Fibroblast of skin of right biceps (primary cell): ENCODE measurements around the gene SLC13A1.
"Not testable (repeated sequence)": the region's sequence is repeated elsewhere in the genome, so short reads cannot be mapped to it uniquely, and the experiment has no call there.

Experiments
- DNase-seq: peaks from one replicate; pipeline ENCODE4 v3.0.0-alpha.2; 2013

SLC13A1 gene, protein sequence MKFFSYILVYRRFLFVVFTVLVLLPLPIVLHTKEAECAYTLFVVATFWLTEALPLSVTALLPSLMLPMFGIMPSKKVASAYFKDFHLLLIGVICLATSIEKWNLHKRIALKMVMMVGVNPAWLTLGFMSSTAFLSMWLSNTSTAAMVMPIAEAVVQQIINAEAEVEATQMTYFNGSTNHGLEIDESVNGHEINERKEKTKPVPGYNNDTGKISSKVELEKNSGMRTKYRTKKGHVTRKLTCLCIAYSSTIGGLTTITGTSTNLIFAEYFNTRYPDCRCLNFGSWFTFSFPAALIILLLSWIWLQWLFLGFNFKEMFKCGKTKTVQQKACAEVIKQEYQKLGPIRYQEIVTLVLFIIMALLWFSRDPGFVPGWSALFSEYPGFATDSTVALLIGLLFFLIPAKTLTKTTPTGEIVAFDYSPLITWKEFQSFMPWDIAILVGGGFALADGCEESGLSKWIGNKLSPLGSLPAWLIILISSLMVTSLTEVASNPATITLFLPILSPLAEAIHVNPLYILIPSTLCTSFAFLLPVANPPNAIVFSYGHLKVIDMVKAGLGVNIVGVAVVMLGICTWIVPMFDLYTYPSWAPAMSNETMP

DNA sequence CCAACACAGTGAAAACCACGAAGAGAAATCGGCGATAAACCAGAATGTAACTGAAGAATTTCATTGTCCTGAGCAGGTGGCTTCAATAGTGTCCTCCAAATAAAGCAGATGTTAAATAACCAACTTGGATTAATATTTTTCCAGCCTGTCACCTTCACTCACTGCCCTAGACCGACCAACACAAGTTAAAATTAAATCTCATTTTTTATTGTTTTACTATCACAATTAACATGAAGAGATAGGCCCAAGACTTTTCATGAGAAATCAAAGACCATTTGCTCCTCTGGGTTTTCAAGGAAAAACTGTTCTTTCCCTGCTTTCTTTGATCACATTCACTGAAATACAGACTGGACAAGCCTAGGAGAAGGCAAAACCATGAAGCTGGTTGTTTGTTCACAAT is at the start of gene SLC13A1:
Gene SLC13A1, minus strand, starts transcription at position 87 of the 400 bp plus-strand sequence. Its CDS starts 23 bp downstream, at position 64.
- no peak for DNase-seq

DNA sequence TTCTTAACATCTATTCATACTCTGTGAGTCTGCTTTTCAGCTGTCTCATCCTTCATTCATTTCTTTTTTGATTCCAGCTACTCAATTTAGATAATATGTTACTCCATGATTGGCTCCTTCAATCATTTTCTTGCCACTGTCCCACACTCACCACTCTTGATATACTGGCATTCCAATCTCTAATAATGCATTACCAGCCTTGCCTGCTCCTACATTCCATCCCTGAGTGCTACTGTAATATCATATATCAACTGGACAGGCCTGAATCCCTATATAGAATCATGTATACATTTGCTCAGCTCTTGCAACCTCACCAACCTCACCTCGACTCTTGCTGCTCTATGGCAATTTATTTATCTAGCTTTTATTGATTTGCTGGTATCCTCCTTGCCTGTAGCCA is 45.0 kb upstream of the SLC13A1 start:
- no peak for DNase-seq

DNA sequence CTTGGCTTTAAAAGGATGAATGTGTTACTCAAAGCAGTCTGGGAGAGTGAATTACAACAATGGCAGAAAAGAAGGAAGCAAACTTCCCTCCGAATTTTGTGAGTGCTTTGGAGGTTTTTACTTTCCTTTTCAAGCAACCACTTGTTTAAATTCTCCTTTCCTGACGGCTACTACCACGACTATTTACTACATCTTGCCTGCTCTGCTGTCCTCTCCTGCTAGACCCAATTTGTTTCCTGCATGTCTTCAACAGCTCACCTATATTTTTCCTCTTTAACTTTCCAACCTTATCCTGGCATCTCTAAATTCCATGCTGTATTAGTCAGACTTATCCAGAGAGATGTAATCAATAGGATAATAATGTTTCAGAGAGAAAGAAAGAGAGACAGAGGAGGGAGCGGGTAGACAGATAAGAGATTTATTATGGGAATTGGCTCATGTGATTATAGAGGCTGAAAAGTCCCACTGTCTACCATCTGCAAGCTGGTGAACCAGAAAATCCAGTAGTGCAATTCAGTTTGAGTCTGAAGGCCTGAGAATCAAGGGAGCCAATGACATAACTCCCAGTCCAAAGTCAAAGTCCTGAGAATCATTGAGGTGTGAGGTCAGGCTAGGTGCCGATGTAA is 42.8 kb upstream of the SLC13A1 start:
- DNase-seq, result no peak

DNA sequence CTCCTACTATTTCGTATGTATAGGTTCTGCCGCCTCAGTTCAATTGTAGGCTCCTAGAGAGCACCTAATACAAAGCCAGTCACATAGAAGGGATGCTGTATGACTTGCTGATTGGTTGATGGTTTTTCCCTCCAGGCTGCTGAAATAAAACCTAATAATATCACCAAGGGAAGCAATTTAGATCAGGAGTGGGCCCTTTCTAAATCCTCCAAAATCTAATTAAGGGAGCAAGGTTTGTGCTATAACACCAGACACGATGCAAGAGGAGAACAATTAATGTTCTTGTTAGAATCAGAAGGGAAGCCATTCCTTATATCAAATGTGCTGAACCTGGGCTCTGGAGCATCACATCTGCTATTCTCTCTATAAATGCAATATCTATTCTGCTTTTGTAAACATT is 42.0 kb upstream of the SLC13A1 start:
- DNase-seq, result no peak

DNA sequence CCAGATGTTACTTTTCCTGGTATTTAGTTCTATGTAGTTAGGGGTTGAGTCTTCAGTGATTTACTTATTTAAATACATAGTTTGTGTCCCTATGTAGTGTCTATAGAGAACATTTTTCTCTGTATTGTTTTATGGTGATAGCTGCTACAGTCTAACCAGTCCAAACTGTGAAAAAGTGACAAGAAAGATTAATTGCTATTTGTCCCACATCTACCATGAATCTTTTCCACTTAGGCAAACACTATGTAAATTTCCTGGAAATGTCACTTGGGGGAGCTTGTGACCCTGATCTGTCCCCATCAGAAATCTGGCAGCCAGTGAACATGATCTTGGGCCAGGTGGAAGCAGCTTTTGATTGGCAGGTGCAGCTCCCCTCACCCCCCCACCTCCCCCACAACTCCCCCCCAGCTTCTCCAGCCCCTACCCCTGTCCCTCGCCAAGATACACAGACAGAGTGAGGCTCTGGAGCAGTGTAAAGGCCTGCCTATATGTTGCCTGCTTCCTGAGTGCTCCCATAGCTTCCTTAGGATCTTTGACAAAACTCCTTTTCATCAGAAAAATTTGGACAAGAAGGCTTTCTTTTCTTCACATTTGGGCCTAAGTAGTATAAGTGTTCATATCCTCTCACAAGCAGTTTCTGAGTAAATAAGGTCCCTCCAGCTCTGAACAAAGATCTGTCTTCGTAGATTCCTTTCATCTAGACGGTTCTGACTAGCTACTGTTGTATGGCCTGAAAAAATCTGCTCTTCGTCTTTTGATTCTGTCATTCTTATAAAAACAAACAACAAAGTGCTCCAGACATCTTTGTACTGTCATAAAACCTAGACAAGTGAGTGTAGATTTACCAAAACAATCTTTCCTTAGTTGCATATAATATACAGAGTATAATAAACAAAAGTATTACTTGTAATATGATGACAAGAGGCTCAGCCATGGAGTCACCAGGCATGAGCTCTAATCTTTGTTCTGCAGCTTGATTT is 31.5 kb upstream of the SLC13A1 start:
- DNase-seq, result no peak

DNA sequence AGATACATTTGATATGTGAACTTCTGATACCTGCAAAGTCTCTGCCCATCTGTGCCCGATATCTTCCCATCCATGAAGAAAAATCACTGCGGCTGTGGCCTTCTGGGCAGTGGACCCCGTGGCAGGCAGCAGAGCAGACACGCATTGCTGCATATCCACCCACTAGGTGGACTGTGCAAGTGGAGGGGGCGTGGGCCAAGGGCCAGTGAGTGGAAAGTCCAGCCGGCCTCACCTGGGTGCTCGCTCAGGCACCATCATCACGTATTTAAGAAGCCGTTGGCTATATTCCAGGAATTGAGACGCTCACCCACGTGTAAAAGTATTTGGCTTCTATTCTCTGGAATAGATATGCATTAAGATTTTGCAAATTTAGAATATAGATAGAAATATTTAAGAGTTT is 30.8 kb upstream of the SLC13A1 start:
- DNase-seq, result no peak

DNA sequence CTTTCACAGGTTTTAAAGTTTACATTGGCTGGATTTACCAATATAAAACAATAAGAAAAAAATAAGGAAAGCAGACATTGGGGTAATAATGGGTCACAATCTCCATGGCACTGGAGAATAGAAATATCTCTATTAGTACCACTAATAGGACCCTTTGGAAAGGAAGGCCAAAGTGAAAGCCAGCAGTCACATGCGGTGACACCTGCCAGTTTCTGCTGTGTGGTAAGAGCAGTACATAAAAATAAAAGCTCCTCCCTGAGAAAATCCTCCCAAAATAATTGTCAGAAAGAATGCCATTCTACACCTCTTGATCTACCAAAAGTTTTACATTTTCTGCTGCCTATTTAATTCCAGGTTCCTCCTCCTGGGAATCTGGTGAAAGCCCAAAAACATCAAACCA is 30.4 kb upstream of the SLC13A1 start:
- DNase-seq, result no peak

DNA sequence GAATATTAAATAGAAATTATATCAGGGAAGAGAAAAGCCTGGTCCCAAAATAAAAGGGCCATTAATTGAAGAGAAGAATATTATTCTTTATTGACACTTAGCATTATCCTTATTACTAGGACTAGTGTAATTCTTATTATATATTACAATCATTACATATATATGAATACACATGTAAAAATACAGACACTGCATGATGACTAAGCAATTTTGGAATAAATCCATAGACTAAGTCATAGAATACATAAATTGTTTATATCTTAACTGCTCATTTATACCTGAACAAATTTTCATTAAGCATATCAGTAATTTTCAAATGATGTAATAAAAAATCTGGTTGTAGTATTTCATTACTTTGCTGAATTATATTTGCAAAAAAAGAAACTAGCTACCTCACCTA is 29.7 kb upstream of the SLC13A1 start:
- no peak for DNase-seq

DNA sequence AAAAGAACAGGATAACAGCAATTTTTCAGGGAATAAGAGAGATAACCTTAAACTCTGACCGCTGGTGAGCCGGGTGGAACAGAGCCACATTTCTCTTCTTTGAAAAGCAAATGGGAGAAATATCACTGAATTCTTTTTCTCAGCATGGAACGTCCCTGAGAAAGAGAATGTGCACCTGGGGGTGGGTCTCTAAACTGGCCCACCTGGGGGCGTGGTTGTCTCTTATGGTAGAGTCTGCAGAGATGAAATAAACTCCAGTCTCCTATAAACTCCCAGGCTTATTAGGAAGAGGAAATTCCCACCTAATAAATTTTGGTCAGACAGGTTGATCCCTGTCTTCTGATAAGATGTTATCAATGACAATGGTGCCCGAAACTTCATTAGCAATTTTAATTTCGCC is 27.9 kb upstream of the SLC13A1 start:
- DNase-seq, result not testable (repeated sequence)

DNA sequence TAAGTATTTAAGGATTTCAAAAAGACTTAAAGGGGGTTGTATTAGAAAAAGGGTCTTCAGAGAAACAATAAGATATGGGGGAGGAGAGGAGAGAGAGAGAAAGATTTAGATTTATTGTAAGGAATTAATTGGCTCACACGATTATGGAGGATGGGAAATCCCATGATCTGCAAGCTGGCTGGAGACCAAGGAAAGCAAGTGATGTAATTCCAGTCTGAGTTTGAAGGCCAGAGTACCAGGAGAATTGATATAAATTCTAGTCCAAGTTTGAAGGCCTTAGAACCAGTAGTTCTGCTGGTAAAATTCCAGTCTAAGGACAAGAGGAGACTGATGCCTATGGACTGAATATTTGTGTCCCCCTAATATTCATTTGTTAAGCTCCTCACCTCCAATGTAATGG is 20.6 kb upstream of the SLC13A1 start:
- DNase-seq, result no peak

DNA sequence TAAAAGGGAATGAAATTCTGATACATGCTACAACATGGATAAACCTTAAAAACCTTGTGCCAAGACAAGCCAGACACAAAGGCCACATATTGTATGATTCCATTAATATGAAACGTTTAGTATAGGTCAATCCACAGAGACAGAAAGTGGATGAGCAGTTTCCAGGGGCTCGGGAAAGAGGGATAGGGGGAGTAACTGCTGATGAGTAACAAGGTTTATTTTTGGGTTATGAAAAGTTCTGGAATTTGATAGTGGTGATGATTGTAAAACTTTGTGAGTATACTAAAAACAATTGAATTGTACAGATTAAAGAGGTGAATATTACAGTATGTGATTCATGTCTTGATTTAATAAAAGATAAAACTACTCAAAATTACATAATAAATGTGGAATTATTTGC is 19.1 kb upstream of the SLC13A1 start:
- DNase-seq, result no peak

DNA sequence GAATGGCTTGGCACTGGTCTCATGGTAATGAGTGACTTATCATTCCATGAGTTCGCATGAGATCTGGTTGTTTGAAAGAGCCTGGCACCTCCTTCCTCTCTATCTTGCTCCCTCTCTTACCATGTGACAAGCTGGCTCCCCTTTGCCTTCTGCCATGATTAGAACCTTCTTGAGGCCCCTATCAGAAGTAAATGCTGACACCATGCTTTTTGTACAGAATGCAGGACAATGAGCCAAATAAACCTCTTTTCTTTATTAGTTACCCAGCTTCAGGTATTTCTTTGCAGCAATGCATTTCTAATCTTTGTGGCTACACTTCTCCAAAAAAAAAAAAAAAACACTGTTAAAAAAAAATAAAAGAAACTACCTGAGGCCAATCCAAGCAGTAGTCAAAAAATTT is 17.1 kb upstream of the SLC13A1 start:
- DNase-seq, result no peak

DNA sequence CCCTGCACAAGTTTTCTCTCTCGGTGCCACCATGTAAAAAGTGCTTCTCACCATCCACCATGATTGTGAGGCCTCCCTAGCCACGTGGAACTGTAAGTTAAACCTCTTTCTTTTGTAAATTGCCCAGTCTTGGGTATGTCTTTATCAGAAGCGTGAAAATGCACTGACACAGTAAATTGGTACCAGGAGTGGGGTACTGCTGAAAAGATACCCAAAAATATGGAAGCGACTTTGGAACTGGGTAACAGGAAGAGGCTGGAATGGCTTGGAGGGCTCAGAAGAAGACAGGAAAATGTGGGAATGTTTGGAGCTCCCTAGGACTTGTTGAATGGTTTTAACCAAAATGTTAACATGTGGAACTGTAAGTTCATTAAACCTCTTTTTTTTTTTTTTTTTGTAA is 15.6 kb upstream of the SLC13A1 start:
- no peak for DNase-seq

DNA sequence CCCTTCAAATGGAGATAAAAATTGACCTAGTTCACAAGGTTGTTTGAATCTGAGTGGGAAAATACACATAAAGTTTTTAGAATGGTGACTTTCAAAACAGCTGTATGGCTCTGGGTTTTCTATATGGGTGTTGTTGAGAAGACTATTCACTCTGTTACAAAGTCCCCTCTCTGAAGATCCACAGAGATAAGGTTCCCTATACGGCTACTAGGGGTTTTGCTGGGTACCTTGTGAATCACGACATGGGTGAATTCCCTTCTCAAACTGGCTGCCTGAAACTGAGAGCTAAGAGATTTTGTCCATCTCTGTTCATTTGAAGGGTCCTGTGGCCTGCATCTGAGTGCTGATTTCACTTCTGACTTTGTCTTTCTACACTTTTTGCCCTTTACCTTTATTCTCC is 11.8 kb upstream of the SLC13A1 start:
- DNase-seq, result no peak

DNA sequence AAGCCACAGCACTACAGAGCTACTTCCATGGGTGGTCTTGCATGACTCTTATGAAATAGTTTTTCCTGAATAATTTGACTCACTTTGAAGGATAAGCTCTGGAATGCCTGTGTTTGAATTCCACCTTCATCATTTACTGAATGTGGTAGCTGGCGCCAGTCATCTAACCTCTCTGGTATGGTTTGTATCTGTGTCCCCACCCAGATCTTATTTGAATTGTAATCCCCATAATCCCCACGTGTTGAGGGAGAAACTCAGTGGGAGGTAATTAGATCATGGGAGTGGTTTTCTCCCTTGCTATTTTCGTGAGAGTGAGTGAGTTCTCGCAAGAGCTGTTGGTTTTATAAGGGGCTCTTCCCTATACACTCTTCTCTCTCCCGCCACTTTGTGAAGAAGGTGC is 11.2 kb upstream of the SLC13A1 start:
- no peak for DNase-seq

DNA sequence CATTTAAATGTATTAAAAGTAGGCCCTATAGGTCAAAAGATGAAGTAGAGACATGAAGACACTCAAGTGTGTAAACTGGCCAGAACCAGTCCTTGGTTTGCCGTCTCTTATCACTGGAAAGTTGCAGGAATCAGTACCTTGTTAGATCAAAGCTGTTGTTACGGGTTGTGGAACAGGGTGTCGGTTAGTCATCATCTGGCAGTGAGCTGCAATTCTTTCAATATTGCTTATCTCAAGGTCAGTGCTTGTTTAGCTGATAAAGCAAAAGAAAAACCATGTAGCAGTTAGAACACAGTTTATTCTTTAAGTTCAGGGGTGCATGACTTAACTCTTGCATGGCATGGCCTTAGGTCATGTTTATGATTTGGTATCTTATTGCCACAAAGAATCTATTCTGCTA is 10.0 kb upstream of the SLC13A1 start:
- DNase-seq, result no peak

DNA sequence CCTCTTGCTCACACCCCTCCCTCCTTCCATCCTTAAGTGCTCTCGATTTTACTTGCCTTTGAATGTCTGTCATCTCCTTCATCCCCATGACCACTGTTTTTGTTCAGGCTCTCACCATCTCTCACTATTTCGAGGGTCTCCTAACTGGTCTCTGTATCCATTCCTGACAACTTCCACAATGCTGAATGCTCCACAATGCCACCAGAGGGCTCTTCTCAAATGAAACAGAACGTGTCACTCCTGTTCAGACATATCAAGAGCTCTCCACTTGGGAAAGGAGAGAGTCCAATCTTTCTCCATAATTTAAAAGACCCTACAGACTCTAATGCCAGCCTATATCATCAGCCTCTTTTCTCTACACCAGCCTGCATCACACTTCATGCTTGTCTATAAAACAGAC is 9.0 kb upstream of the SLC13A1 start:
- no peak for DNase-seq

DNA sequence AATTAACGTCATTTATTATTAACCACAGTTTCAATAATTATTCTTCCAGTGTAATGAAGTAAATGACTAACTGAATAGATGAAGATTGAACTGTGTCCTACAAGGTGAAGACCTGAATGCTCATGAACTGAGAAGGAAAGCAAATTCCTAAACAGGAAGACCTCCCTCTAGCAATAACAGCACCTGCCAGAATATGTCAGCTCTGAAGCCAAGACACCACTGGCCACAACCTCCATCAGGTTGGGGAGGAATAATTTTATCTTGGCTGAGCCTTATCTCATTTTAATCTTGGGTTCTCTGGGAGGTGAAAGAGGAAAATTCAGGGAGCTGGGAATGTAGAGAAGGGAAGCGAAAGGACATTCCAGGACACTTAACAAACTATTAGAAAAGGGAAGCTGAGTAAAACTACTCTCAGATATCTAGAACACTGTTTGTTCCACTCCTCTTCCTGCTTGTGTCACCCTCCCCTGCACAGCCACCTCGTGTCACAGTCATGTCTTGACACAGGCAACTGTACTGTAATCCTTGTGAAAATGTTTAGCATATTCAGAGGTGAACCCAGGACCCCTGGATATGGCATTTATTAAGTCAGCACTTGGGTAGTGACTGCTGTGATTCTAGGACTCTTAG is 4.6 kb upstream of the SLC13A1 start:
- DNase-seq, result no peak

DNA sequence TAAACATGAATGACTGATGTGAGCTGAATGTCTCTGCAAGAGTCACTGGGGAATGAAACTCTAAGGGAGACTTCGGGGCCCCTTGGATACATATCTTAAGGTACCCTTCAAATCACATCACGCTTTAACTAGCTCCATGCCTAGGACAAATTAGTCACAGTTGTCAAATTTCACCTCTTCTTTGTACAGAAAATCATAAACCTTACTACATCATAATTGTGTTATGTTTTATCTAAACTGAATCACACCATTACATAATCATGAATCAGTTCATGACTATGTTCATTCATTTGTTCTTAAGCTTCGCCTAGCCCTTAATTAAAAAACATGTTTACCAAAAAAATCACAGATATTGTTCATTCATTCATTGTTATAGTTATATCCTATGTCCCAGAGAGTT is 2.1 kb upstream of the SLC13A1 start:
- DNase-seq, result no peak

DNA sequence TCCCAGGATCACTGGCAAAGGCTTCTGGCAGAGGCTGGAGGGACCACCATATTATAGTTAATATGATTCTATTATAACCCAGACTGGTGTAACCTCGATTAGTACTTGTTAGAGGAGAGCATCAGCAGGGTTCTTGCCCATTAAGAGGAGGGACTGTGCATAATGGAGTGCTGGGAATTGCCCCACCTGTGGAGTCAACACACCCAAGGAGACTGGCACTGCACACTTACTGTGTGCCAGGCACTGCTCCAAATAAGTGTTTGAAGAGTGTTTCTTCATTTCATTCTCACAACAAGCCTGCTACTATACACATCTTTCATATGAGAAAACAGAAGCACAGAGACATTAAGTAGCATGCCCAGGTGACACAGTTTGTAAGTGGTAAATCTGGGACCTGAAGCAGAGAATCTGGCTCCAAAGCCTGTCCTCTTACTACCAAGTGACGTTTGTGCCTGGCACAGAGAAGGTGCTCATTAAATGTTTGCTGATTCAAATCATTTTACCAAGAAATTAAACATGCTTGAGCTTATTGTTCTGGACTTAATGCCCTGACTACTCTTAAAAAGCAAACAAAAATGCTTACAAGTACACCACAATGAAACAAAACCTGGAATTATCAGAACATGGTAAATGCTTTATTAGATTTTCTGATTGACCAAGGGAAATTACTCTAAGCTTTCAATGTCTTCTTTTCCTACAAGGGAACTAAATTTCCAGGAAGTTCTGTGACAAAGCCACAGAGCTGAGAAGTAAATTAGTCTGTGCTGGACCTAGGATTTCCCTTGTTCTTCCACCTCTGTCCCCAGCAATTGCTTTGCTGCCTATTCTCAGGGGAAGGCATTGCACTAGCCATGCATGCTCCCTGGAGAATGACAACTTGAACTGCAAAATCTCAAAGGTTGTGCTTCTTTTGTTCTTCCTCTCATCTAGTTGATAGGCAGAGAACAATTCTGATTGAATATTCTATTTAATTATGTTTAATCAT is 809 bp downstream of the SLC13A1 start:
- DNase-seq, result no peak

DNA sequence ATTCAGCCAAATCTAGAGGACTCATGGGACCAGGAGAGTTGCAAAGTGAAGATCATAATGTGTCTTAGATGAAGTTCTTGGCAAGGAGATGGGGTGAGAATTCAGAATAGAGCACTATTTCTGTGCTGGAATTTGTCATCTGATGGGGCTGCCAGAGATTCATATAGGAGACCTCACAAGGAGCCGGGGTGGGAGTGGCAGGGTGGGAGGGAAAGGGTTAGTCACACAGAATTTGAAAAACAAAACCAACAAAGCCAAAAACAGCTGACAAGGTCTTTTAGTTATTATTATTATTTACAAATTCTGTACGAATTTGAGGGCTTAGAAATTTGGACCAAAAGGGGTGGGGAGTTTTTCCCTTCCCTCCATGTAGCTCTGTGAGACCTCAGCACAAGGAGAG is 1.7 kb downstream of the SLC13A1 start:
- no peak for DNase-seq
